ENCODE measurements around the gene PDE4A. TPM values are rescaled to one million over a fixed set of nuclear protein-coding genes. Genes with fewer than 3 reads are reported as not detected.

Gene PDE4A
- total RNA-seq, 1 donor from 2014 or later = 18.8 TPM

GRCh38 chr19:10403137-10404021, 17.0 kb upstream of the PDE4A start, which contains the start of gene CDC37:
TSS of gene CDC37 (minus strand) at chr19:10403542. CDS start at chr19:10403479, 63 bp downstream.
- Mint-ChIP-seq H3K27ac (ENCODE audit: unreplicated experiment) (peak within 1 kb of the TSS; percentile 96), H3K27me3 (ENCODE audit: low read depth) (peaks cover 2% of the 10 kb centered on the region), H3K9me3 (ENCODE audit: low read depth) (no peaks in the 10 kb centered on the region), H3K4me3 (ENCODE audit: unreplicated experiment) (peak within 1 kb of the TSS; percentile 95), H3K4me1 (ENCODE audit: low read depth) (peaks cover 28% of the 10 kb centered on the region), H3K36me3 (ENCODE audit: low read depth) (no peaks in the 10 kb centered on the region)
- TF ChIP-seq CTCF (IDR thresholded peaks at IDR 0.05) = no peak
- peak; percentile 99 for DNase-seq (ENCODE audit: low spot score)

DNA sequence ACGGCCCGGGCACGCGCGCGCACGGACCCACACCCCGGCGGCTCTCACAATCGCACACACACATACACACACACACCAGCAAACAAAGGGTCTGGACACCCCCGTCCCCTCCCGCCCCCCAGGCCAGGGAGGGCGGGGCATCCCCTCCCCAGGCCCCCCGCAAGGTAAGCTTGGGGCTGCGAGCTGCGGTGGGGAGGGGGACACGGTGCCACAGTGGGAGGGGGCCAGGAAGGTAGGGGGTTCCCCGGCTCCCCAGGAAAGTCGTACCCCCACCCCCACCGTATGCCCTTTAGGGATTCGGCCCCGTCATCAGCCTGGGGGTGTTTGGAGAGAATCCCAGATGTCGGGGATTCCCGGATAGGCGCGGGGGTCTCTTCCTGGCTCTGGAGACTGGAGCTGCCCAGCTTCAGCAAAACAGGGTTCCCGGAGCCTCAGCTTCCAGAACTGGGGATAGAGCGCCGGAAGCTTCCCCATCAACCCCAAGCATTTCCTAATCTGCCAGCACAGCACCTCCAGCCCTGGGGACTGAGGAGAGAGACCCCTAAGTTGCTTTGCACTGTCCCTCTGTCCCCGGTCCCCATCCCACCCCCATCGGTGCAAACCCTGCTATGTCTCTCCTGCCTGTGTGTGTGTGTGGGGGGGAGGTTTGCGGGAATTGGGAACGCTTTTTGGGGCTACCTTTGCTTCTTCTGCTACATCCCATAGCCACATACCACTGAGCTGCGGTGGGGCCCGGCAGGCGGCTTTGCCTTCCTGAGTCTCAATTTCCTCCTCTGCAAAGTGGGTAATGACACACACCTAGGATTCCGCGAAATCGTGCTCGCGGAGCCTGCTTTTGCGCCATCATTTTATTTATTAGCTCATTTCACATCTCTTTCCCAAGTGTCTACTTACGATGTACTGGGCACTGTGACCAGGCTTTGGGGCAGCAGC, 15.2 kb upstream of the PDE4A start:
- TF ChIP-seq CTCF (IDR thresholded peaks at IDR 0.05) = no peak
- DNase-seq (ENCODE audit: low spot score) = no peak
- no peaks in the 10 kb centered on the region for H3K36me3 Mint-ChIP-seq (ENCODE audit: low read depth)

DNA sequence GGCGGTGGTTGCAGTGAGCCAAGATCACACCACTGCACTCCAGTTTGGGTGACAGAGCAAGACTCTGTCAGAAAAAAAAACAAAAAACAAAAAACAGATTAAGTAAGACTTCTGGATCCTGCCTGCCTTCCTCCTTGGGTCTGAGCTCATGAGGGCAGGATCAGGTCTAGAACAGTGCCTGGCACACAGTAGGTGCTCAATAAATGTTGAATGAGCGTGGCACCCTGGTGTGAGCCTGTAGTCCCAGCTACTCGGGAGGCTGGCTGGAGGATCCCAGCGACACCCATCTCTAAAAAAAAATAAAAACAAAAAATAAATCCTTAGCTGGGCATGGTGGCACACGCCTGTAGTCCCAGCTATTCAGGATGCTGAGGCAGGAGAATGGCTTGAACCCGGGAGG, 14.1 kb upstream of the PDE4A start:
- no peaks in the 10 kb centered on the region for H3K36me3 Mint-ChIP-seq (ENCODE audit: low read depth)
- peaks cover 30% of the 10 kb centered on the region for H3K4me1 Mint-ChIP-seq (ENCODE audit: low read depth)
- peaks cover 2% of the 10 kb centered on the region for H3K27me3 Mint-ChIP-seq (ENCODE audit: low read depth)
- no peaks in the 10 kb centered on the region for H3K9me3 Mint-ChIP-seq (ENCODE audit: low read depth)
- H3K4me3 Mint-ChIP-seq (ENCODE audit: unreplicated experiment) = no peak overlapping the region
- H3K27ac Mint-ChIP-seq (ENCODE audit: unreplicated experiment) = no peak overlapping the region
- no peak for DNase-seq (ENCODE audit: low spot score)
- no peak for TF ChIP-seq CTCF (IDR thresholded peaks at IDR 0.05)

More for the DNA sequence above, 15.2 kb upstream of the PDE4A start:
- Mint-ChIP-seq H3K4me1 (ENCODE audit: low read depth) (peaks cover 37% of the 10 kb centered on the region), H3K9me3 (ENCODE audit: low read depth) (no peaks in the 10 kb centered on the region), H3K4me3 (ENCODE audit: unreplicated experiment) (peak overlapping the region; percentile 95), H3K27ac (ENCODE audit: unreplicated experiment) (peak overlapping the region; percentile 59), H3K27me3 (ENCODE audit: low read depth) (peaks cover 2% of the 10 kb centered on the region)

DNA sequence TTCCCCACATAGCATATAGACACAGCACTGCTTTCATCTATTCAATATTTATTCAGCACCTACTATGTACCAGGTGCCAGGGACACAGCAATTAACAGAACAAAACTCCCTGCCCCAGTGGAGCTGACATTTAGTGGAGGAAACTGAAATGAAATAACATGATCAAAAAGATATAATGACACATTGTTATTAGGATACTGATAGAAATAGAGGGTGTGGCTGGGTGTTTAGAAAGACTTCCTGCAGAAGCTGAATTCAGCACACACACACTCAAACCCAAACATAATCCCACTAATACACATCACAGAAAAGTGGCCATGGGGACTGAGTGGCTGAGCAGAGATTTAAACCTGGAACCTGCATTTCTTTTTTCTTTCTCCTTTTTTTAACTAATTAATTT, 13.2 kb upstream of the PDE4A start:
- Mint-ChIP-seq H3K27ac (ENCODE audit: unreplicated experiment) (no peak overlapping the region), H3K9me3 (ENCODE audit: low read depth) (no peaks in the 10 kb centered on the region), H3K4me3 (ENCODE audit: unreplicated experiment) (no peak overlapping the region), H3K36me3 (ENCODE audit: low read depth) (no peaks in the 10 kb centered on the region), H3K4me1 (ENCODE audit: low read depth) (peaks cover 21% of the 10 kb centered on the region), H3K27me3 (ENCODE audit: low read depth) (peaks cover 2% of the 10 kb centered on the region)
- DNase-seq (ENCODE audit: low spot score) = no peak
- TF ChIP-seq CTCF (IDR thresholded peaks at IDR 0.05) = no peak

Data from chondrocyte (in vitro differentiated cells).